Right atrium auricular region (tissue), 2 donors: ENCODE measurements around the gene SERPINA10. TPM values are rescaled to one million over a fixed set of nuclear protein-coding genes. Genes with fewer than 3 reads are reported as not detected.

Experiments
- DNase-seq: peaks from one replicate; pipeline ENCODE4 v3.0.0-alpha.2; 2019; ENCODE audit warnings: low spot score
- H3K27ac ChIP-seq, 2 donors: fragments of 200-600 bp; sonication (generic); 1 replicate in 1 of 2; 2 replicates in 1 of 2; pipeline ENCODE4 v1.5.1; 2016 to 2019
- H3K27me3 ChIP-seq, 2 donors: fragments of 200-600 bp; sonication (generic); one replicate each; pipeline versions ENCODE4 v1.5.1 to v1.6.0; 2017 to 2019
- H3K36me3 ChIP-seq: fragments of 200-600 bp; sonication (generic); one replicate; pipeline ENCODE4 v1.5.1; 2016
- H3K4me1 ChIP-seq, 2 donors: fragments of 200-600 bp; sonication (generic); one replicate each; pipeline versions ENCODE4 v1.5.1 to v1.6.0; 2017 to 2019
- H3K4me3 ChIP-seq, 2 donors: fragments of 200-600 bp; sonication (generic); 1 replicate in 1 of 2; 2 replicates in 1 of 2; pipeline ENCODE4 v1.5.1; 2017 to 2019; ENCODE audit warnings: mild to moderate bottlenecking in 1 of 2, moderate library complexity in 1 of 2
- H3K9me3 ChIP-seq, 2 donors: fragments of 200-600 bp; sonication (generic); one replicate each; pipeline ENCODE4 v1.5.1; 2019
- CTCF ChIP-seq, 2 donors: fragments of 200-600 bp; sonication (generic); IDR thresholded peaks; one replicate each; pipeline ENCODE4 v1.5.1; 2019; ENCODE audit warnings: antibody characterized with exemption in 2 of 2
- total RNA-seq, 2 donors: library from RNA; depleted of rRNA; stranded (reverse); fragments of >200 nt; gene quantifications; one replicate each; pipeline ENCODE4 v1.1.0, GENCODE V29; 2016

SERPINA10 gene
- total RNA-seq, 2 donors from 2014 or later, result not detected

- Histone ChIP-seq H3K36me3 (no peaks in the 10 kb centered on the region), H3K27me3 (no peaks in the 10 kb centered on the region)
- no peak for TF ChIP-seq CTCF (IDR thresholded peaks at IDR 0.05)
Measured at GRCh38 chr14:94320243-94320642, 27.2 kb upstream of the SERPINA10 start.

GRCh38 chr14:94317259-94317658 is 24.2 kb upstream of the SERPINA10 start:
- Histone ChIP-seq H3K36me3 (no peaks in the 10 kb centered on the region), H3K27me3 (no peaks in the 10 kb centered on the region), H3K9me3 (peaks cover 0 to 7% of the 10 kb centered on the region in 2 donors), H3K4me3 (no peak overlapping the region), H3K27ac (peak overlapping the region in 1 of 2 donors; percentile 51), H3K4me1 (peaks cover 0 to 8% of the 10 kb centered on the region in 2 donors)
- peak; percentile 60 for DNase-seq
- TF ChIP-seq CTCF (IDR thresholded peaks at IDR 0.05), result no peak

More at GRCh38 chr14:94320243-94320642, 27.2 kb upstream of the SERPINA10 start:
- Histone ChIP-seq H3K4me3 (no peak overlapping the region), H3K9me3 (peaks cover 0 to 7% of the 10 kb centered on the region in 2 donors), H3K4me1 (peaks cover 0 to 8% of the 10 kb centered on the region in 2 donors), H3K27ac (no peak overlapping the region)
- peak; percentile 43 for DNase-seq

- no peak for TF ChIP-seq CTCF (IDR thresholded peaks at IDR 0.05)
- peaks cover 0 to 7% of the 10 kb centered on the region in 2 donors for H3K9me3 ChIP-seq
Measured at GRCh38 chr14:94316692-94317091, 23.6 kb upstream of the SERPINA10 start.

GRCh38 chr14:94314890-94315289 is 21.8 kb upstream of the SERPINA10 start:
- Histone ChIP-seq H3K4me1 (peaks cover 0 to 8% of the 10 kb centered on the region in 2 donors), H3K9me3 (peaks cover 0 to 7% of the 10 kb centered on the region in 2 donors), H3K27ac (no peak overlapping the region), H3K27me3 (no peaks in the 10 kb centered on the region), H3K36me3 (no peaks in the 10 kb centered on the region), H3K4me3 (no peak overlapping the region)
- no peak for DNase-seq
- no peak for TF ChIP-seq CTCF (IDR thresholded peaks at IDR 0.05)

More at GRCh38 chr14:94316692-94317091, 23.6 kb upstream of the SERPINA10 start:
- no peaks in the 10 kb centered on the region for H3K27me3 ChIP-seq
- peaks cover 0 to 8% of the 10 kb centered on the region in 2 donors for H3K4me1 ChIP-seq
- H3K36me3 ChIP-seq, result no peaks in the 10 kb centered on the region
- peak overlapping the region in 1 of 2 donors; percentile 51 for H3K27ac ChIP-seq
- no peak overlapping the region for H3K4me3 ChIP-seq
- DNase-seq, result no peak

- Histone ChIP-seq H3K27me3 (no peaks in the 10 kb centered on the region), H3K9me3 (peaks cover 0 to 7% of the 10 kb centered on the region in 2 donors), H3K4me3 (no peak overlapping the region), H3K4me1 (peaks cover 0 to 8% of the 10 kb centered on the region in 2 donors), H3K27ac (no peak overlapping the region), H3K36me3 (no peaks in the 10 kb centered on the region)
- no peak for TF ChIP-seq CTCF (IDR thresholded peaks at IDR 0.05)
- peak; percentile 58 for DNase-seq
Measured at GRCh38 chr14:94313991-94314655, 21.1 kb upstream of the SERPINA10 start.
